Calu3 (cell line): ENCODE measurements around the gene ABCA4. TPM values are rescaled to one million over a fixed set of nuclear protein-coding genes. Genes with fewer than 3 reads are reported as not detected.

Source experiments
- BruUV-seq: library from RNA; stranded (reverse); fragments of 400-500 nt; replicated peaks from 2 replicates; lab custom pipeline; 2021; lab: Mats Ljungman, UMichigan
- CTCF ChIA-PET: fragments of 300-600 bp; sonication (Branson Sonifier 250); formaldehyde crosslinking; loops from one replicate; lab custom pipeline; 2022; ENCODE audit warnings: antibody characterized with exemption; lab: Charles Lee
- DNase-seq: peaks from one replicate; pipeline ENCODE4 v3.0.0; 2022
- H3K27ac Mint-ChIP-seq: one replicate; pipeline ENCODE4 v1.8.0; 2022; ENCODE audit warnings: mixed read lengths; ENCODE audit not compliant: unreplicated experiment
- H3K27me3 Mint-ChIP-seq: one replicate; pipeline ENCODE4 v1.8.0; 2022; ENCODE audit warnings: mixed read lengths; ENCODE audit not compliant: unreplicated experiment
- H3K36me3 Mint-ChIP-seq: one replicate; pipeline ENCODE4 v1.8.0; 2022; ENCODE audit warnings: mild to moderate bottlenecking, moderate library complexity, mixed read lengths; ENCODE audit not compliant: insufficient read depth, unreplicated experiment
- H3K4me1 Mint-ChIP-seq: one replicate; pipeline ENCODE4 v1.8.0; 2022; ENCODE audit warnings: mild to moderate bottlenecking, low read depth, mixed read lengths; ENCODE audit not compliant: unreplicated experiment
- H3K4me3 Mint-ChIP-seq: one replicate; pipeline ENCODE4 v1.8.0; 2022; ENCODE audit warnings: mild to moderate bottlenecking, low read depth, moderate library complexity, mixed read lengths; ENCODE audit not compliant: unreplicated experiment
- H3K9me3 Mint-ChIP-seq: one replicate; pipeline ENCODE4 v1.8.0; 2022; ENCODE audit warnings: low read depth, mixed read lengths; ENCODE audit not compliant: unreplicated experiment
- intact Hi-C: fragments of 100-400 bp; cut with micrococcal nuclease; formaldehyde crosslinking; loops from one replicate; pipeline ENCODE4 v1.10.0; 2022; ENCODE audit not compliant: unreplicated experiment
- total RNA-seq: library from RNA; stranded (reverse); gene quantifications from 2 replicates; pipeline ENCODE4 v1.2.3, GENCODE V29; 2022
- TF ChIP-seq, protein P1 (sequence below): fragments of 200-600 bp; IDR thresholded peaks from one replicate; pipeline ENCODE4 v1.8.0; 2022; ENCODE audit warnings: antibody characterized with exemption; ENCODE audit not compliant: unreplicated experiment

ABCA4 gene
- total RNA-seq, 1 experiment from 2014 or later, result 0.31 TPM

DNA sequence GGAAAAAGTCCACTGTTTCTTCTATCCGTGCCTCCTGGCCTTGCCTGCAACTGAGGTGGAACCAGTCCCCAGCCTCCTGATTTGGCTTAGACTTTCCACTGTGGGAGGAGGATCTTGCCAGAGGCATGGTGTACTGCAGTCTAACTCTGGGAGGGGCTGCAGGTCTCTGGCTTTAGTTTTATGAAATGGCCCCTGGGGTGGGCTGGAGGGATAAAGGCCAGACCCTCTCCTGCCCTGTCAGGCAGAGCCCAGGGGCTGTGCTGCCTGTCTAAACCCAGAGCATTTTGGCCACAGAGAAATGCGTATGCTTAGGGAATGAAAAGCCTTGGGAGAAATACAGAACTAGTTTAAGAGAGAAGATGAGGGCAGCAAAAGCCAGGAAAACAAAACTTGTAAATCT is 73.0 kb downstream of the ABCA4 start:
- Mint-ChIP-seq H3K27ac (no peak overlapping the region), H3K9me3 (no peaks in the 10 kb centered on the region), H3K36me3 (peaks cover 12% of the 10 kb centered on the region), H3K4me3 (no peak overlapping the region), H3K4me1 (peaks cover 22% of the 10 kb centered on the region), H3K27me3 (no peaks in the 10 kb centered on the region)
- DNase-seq, result no peak
- intact Hi-C loops, result loop anchor here (5.0 kb wide), 1 partner anchor 194 kb away; no protein-coding TSS in a partner anchor
- no TSS peak for BruUV-seq
- CTCF ChIA-PET, result no interaction called here
- TF ChIP-seq, protein P1, sequence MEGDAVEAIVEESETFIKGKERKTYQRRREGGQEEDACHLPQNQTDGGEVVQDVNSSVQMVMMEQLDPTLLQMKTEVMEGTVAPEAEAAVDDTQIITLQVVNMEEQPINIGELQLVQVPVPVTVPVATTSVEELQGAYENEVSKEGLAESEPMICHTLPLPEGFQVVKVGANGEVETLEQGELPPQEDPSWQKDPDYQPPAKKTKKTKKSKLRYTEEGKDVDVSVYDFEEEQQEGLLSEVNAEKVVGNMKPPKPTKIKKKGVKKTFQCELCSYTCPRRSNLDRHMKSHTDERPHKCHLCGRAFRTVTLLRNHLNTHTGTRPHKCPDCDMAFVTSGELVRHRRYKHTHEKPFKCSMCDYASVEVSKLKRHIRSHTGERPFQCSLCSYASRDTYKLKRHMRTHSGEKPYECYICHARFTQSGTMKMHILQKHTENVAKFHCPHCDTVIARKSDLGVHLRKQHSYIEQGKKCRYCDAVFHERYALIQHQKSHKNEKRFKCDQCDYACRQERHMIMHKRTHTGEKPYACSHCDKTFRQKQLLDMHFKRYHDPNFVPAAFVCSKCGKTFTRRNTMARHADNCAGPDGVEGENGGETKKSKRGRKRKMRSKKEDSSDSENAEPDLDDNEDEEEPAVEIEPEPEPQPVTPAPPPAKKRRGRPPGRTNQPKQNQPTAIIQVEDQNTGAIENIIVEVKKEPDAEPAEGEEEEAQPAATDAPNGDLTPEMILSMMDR, result no peak

DNA sequence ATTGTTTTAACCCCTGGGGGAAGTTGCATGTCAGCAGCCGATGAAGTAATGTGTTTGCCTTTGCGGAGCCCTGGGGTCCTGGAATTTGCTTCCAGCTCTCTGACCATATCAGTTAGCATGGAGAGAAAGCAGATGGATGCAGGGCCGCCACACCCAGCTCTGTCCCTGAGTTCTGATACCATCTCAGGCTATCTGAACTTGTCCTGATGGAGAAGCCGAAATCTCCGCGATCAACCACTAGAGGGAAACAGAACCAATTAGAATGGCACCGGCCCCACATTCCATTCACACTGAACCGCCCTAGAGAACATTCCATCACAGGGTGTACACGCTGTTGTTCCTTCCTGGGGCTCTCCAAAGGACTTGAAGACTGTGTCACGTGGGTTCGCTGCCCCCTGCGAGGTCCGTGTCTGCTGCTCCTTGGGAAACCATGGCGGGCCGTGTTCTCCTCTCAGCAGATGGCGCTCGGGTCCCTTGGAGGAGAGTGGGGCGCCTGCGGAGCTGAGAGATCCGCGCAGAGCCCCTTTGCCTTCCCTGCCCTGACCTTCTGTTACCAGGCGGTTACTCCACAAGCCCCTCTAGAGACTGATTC is 75.4 kb downstream of the ABCA4 start:
- DNase-seq, result peak; percentile 89
- TF ChIP-seq, protein P1, result no peak
- no peaks in the 10 kb centered on the region for H3K9me3 Mint-ChIP-seq
- peak overlapping the region; percentile 83 for H3K27ac Mint-ChIP-seq
- no peaks in the 10 kb centered on the region for H3K27me3 Mint-ChIP-seq
- peaks cover 15% of the 10 kb centered on the region for H3K4me1 Mint-ChIP-seq
- CTCF ChIA-PET, result interaction anchor here (0.7 to 3.1 kb wide), 14 partner anchors 14 to 418 kb away, joined by 3 to 36 read pairs (median 4); partner anchors contain the start of gene ARHGAP29
- intact Hi-C loops, result loop anchor here (1.0 to 5.0 kb wide), 2 partner anchors 197 to 290 kb away; no protein-coding TSS in a partner anchor
- BruUV-seq, result no TSS peak
- H3K36me3 Mint-ChIP-seq, result peaks cover 12% of the 10 kb centered on the region
- H3K4me3 Mint-ChIP-seq, result peak overlapping the region; percentile 47

DNA sequence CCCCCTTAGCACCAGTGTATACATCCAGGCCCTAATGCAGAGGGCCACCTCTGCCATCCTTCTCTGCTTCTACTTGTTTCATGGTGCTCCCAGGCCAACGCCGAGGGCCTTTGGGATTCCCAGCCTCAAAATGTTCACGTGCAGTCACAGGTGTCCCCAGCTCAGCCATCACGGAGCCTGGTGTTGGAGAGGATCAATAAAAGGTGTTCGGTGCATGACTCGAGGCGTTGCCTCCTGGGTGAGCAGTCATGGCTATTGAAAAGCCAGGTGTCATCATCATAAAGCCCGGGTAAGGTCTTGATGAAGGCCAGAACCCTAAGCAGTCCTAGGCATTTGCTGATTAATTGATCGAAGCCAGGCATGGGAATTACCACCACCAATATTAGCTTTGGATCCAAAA is 76.1 kb downstream of the ABCA4 start:
- Mint-ChIP-seq H3K4me1 (peaks cover 15% of the 10 kb centered on the region), H3K36me3 (peaks cover 12% of the 10 kb centered on the region), H3K4me3 (peak overlapping the region; percentile 54), H3K27me3 (no peaks in the 10 kb centered on the region), H3K27ac (peak overlapping the region; percentile 88), H3K9me3 (no peaks in the 10 kb centered on the region)
- TF ChIP-seq, protein P1, result no peak
- CTCF ChIA-PET, result interaction anchor here (0.6 to 3.1 kb wide), 16 partner anchors 14 to 603 kb away, joined by 3 to 36 read pairs (median 4); partner anchors contain the start of gene ARHGAP29
- intact Hi-C loops, result loop anchor here (1.0 to 5.0 kb wide), 2 partner anchors 197 to 290 kb away; no protein-coding TSS in a partner anchor
- no TSS peak for BruUV-seq
- no peak for DNase-seq

DNA sequence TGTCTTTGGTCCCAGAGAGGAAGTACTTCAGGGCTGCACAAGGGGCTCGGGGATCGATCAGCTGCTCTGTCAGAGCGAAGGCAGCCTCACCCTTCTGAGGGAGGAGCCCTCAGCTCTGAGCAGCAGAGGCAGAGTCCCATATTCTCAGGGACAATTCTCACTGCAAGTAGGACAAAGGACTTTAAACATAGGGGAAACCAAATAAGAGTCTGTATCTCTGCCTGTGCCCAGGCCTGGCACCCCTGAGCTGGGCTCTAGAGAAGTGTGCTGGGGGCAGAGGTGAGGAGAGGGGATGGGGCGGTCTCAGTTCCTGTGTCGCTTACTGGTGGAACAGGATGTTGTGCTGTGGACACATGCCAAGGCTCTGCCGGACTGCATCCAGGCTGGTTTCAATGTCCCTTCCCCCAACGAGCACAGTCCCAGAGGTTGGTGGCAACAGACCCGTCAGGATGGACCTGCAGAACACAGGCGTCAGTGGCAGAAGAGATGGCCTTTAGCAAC is 76.6 kb downstream of the ABCA4 start:
- BruUV-seq, result TSS peak; percentile 51
- H3K27ac Mint-ChIP-seq, result peak overlapping the region; percentile 88
- no peaks in the 10 kb centered on the region for H3K9me3 Mint-ChIP-seq
- TF ChIP-seq, protein P1, result no peak
- H3K36me3 Mint-ChIP-seq, result peaks cover 12% of the 10 kb centered on the region
- H3K4me3 Mint-ChIP-seq, result peak overlapping the region; percentile 54
- peak; percentile 81 for DNase-seq
- CTCF ChIA-PET, result interaction anchor here (0.5 to 3.1 kb wide), 13 partner anchors 17 to 437 kb away, joined by 3 to 36 read pairs (median 4); partner anchors contain the start of gene ARHGAP29
- intact Hi-C loops, result no loop called here
- peaks cover 21% of the 10 kb centered on the region for H3K4me1 Mint-ChIP-seq
- no peaks in the 10 kb centered on the region for H3K27me3 Mint-ChIP-seq
